Upper lobe of left lung (tissue), 6 donors: Measurements from ENCODE around the gene MDK. TPM values are rescaled to one million over a fixed set of nuclear protein-coding genes. Genes with fewer than 3 reads are reported as not detected.
A peak's percentile ranks its signal among the peaks of the same experiment; 100 is the strongest.

Experiments
- ATAC-seq, 2 donors: fragments of 200-7000 bp; cut with Tn5 transposase; one replicate each; pipeline ENCODE4 v1.9.1; 2022; ENCODE audit warnings: mild to moderate bottlenecking in 2 of 2, moderate library complexity in 2 of 2; ENCODE audit not compliant: low FRiP score in 2 of 2
- DNase-seq, 2 donors: peaks; one replicate each; pipeline ENCODE4 v3.0.0-alpha.2; 2019 to 2020
- H3K27ac ChIP-seq, 4 donors: fragments of 200-600 bp; sonication (generic); one replicate each; pipeline ENCODE4 v1.5.1; 2016 to 2019
- H3K27me3 ChIP-seq, 4 donors: fragments of 200-600 bp; sonication (generic); one replicate each; pipeline ENCODE4 v1.5.1; 2017 to 2019
- H3K36me3 ChIP-seq, 4 donors: fragments of 200-600 bp; sonication (generic); one replicate each; pipeline ENCODE4 v1.5.1; 2016 to 2019
- H3K4me1 ChIP-seq, 4 donors: fragments of 200-600 bp; sonication (generic); one replicate each; pipeline ENCODE4 v1.5.1; 2018 to 2019
- H3K4me3 ChIP-seq, 4 donors: fragments of 200-600 bp; sonication (generic); one replicate each; pipeline ENCODE4 v1.5.1; 2017 to 2019; ENCODE audit warnings: mild to moderate bottlenecking in 2 of 4, moderate library complexity in 1 of 4
- H3K9me3 ChIP-seq, 4 donors: fragments of 200-600 bp; sonication (generic); one replicate each; pipeline ENCODE4 v1.5.1; 2018 to 2019
- CTCF ChIP-seq, 6 experiments: fragments of 450-650 bp in 4 of 6; fragments of 200-600 bp in 2 of 6; sonication (generic) in 2 of 6; IDR thresholded peaks; one replicate each; pipeline ENCODE4 v1.5.1; 2016 to 2019; ENCODE audit warnings: antibody characterized with exemption in 6 of 6
- EP300 ChIP-seq, 4 donors: sonication (generic); formaldehyde crosslinking; IDR thresholded peaks; one replicate each; pipeline ENCODE4 v1.5.1; 2017; ENCODE audit warnings: antibody characterized with exemption in 4 of 4, control low read depth in 2 of 4
- POLR2A ChIP-seq, 4 donors: fragments of 450-650 bp; IDR thresholded peaks; one replicate each; pipeline ENCODE4 v1.5.1; 2016 to 2017; ENCODE audit warnings: antibody characterized with exemption in 4 of 4, mild to moderate bottlenecking in 2 of 4
- POLR2AphosphoS5 ChIP-seq, 2 donors: sonication (generic); formaldehyde crosslinking; IDR thresholded peaks; one replicate each; pipeline ENCODE4 v1.5.1; 2017; ENCODE audit warnings: antibody characterized with exemption in 2 of 2
- WGBS, 2 donors: methylation state at CpG; one replicate each; pipeline ENCODE4 v1.1.5; 2017 to 2018; 5-methylcytosine and 5-hydroxymethylcytosine counted together
- total RNA-seq, 6 donors: library from RNA; depleted of rRNA in 4 of 6; stranded (reverse); fragments of >200 nt in 4 of 6; gene quantifications; one replicate each; pipeline versions ENCODE4 v1.1.0 to v1.2.1, GENCODE V29; 2016 to 2021
- donor health status: DM: no; HTN: no; CAD: no; lungs with moderate emphysema.
- donor health status: DM: no; HTN: yes; CAD: no; lungs with severe emphysema.

The MDK gene
- total RNA-seq, 6 donors from 2014 or later: 14.3 to 44.8 (median 34.1) TPM; not detected in 1

GRCh38 chr11:46407635-46408034, 26.2 kb downstream of the MDK start:
- 86 to 88% methylated on average over 9 to 10 of the region's 10 CpGs for WGBS, 2 donors
- ATAC-seq: no peak
- H3K36me3 ChIP-seq: peaks cover 21 to 79% (median 49%) of the 10 kb centered on the region in 4 donors

GRCh38 chr11:46408407-46408986, 27.0 kb downstream of the MDK start:
- Histone ChIP-seq H3K27ac (no peak overlapping the region), H3K4me1 (no peaks in the 10 kb centered on the region), H3K4me3 (no peak overlapping the region), H3K9me3 (no peaks in the 10 kb centered on the region), H3K36me3 (peaks cover 21 to 79% (median 45%) of the 10 kb centered on the region in 4 donors), H3K27me3 (no peaks in the 10 kb centered on the region)
- 94% methylated on average over 5 of the region's 6 CpGs for WGBS, 2 donors
- DNase-seq (peak in 1 of 2 donors; percentile 21), ATAC-seq (no peak)
- no peak for TF ChIP-seq POLR2A (IDR thresholded peaks at IDR 0.05)
- TF ChIP-seq CTCF (IDR thresholded peaks at IDR 0.05): no peak
- TF ChIP-seq POLR2AphosphoS5 (IDR thresholded peaks at IDR 0.05): no peak
- TF ChIP-seq EP300 (IDR thresholded peaks at IDR 0.05): no peak

More at GRCh38 chr11:46407635-46408034, 26.2 kb downstream of the MDK start:
- no peak for DNase-seq
- Histone ChIP-seq H3K4me1 (no peaks in the 10 kb centered on the region), H3K27me3 (no peaks in the 10 kb centered on the region), H3K9me3 (no peaks in the 10 kb centered on the region), H3K4me3 (no peak overlapping the region), H3K27ac (no peak overlapping the region)
- TF ChIP-seq EP300 (IDR thresholded peaks at IDR 0.05) (no peak), POLR2A (IDR thresholded peaks at IDR 0.05) (no peak), CTCF (IDR thresholded peaks at IDR 0.05) (no peak), POLR2AphosphoS5 (IDR thresholded peaks at IDR 0.05) (no peak)

- Histone ChIP-seq H3K4me1 (no peaks in the 10 kb centered on the region), H3K27ac (no peak overlapping the region), H3K27me3 (no peaks in the 10 kb centered on the region), H3K36me3 (peaks cover 21 to 79% (median 52%) of the 10 kb centered on the region in 4 donors), H3K4me3 (no peak overlapping the region), H3K9me3 (no peaks in the 10 kb centered on the region)
- 70 to 91% methylated on average over 5 of the region's 5 CpGs for WGBS, 2 donors
- ATAC-seq (no peak), DNase-seq (no peak)
- no peak for TF ChIP-seq CTCF (IDR thresholded peaks at IDR 0.05)
- TF ChIP-seq POLR2A (IDR thresholded peaks at IDR 0.05): no peak
- no peak for TF ChIP-seq EP300 (IDR thresholded peaks at IDR 0.05)
- no peak for TF ChIP-seq POLR2AphosphoS5 (IDR thresholded peaks at IDR 0.05)
These were observed 28.6 kb downstream of the MDK start for GRCh38 chr11:46410021-46410420.

GRCh38 chr11:46413760-46414465, 32.4 kb downstream of the MDK start:
- 93 to 94% methylated on average over 8 to 9 of the region's 9 CpGs for WGBS, 2 donors
- Histone ChIP-seq H3K36me3 (peaks cover 10 to 70% (median 52%) of the 10 kb centered on the region in 4 donors), H3K4me3 (no peak overlapping the region), H3K27me3 (no peaks in the 10 kb centered on the region), H3K9me3 (no peaks in the 10 kb centered on the region), H3K27ac (no peak overlapping the region), H3K4me1 (no peaks in the 10 kb centered on the region)
- ATAC-seq (no peak), DNase-seq (no peak)
- TF ChIP-seq EP300 (IDR thresholded peaks at IDR 0.05): no peak
- TF ChIP-seq CTCF (IDR thresholded peaks at IDR 0.05): no peak
- no peak for TF ChIP-seq POLR2AphosphoS5 (IDR thresholded peaks at IDR 0.05)
- no peak for TF ChIP-seq POLR2A (IDR thresholded peaks at IDR 0.05)
